GM21786 (cell line): ENCODE data around the gene MYF5.
"Not testable (repeated sequence)": the region's sequence is repeated elsewhere in the genome, so short reads cannot be mapped to it uniquely, and the experiment has no call there.

ENCODE experiments used
- ATAC-seq: cut with Tn5 transposase; IDR thresholded peaks from one replicate; pipeline ENCODE4 v1.9.1; 2021; ENCODE audit not compliant: unreplicated experiment

The MYF5 gene

DNA sequence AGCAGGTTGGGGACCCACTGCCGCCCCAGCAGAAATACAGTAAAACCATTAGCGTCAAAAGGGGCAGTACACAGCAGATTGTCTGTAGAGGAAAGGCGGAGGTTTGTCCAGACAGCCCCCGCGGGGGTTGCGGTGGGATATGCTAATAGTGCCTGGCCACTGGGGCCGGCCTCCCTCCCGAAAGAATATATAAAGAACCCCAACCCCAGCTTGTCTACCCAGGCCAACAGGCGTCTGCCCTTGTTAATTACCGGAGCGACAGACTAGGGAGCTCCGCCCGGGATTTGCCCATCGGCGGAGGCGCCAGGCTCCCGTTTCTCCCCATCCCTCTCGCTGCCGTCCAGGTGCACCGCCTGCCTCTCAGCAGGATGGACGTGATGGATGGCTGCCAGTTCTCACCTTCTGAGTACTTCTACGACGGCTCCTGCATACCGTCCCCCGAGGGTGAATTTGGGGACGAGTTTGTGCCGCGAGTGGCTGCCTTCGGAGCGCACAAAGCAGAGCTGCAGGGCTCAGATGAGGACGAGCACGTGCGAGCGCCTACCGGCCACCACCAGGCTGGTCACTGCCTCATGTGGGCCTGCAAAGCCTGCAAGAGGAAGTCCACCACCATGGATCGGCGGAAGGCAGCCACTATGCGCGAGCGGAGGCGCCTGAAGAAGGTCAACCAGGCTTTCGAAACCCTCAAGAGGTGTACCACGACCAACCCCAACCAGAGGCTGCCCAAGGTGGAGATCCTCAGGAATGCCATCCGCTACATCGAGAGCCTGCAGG, at the start of gene MYF5:
Gene MYF5 (plus strand): TSS at position 217 of the 774 bp plus-strand sequence. CDS start 152 bp downstream, at position 369.
- no peak for ATAC-seq

DNA sequence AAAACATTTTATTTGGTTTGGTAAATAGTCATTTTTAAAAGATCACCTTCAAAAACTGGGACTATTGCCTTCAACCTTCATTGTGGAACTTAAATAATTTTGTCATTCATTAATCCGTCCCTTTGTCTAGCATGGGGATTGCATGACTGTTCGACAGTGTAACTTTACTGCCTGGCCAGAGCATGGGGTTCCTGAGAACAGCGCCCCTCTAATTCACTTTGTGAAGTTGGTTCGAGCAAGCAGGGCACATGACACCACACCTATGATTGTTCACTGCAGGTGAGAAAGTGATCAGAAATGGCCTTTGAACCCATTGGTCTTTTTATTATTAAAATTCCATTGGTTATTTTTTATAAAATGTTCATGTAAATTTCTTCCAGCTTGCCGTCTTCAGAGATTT, 46.5 kb upstream of the MYF5 start:
- no peak for ATAC-seq

DNA sequence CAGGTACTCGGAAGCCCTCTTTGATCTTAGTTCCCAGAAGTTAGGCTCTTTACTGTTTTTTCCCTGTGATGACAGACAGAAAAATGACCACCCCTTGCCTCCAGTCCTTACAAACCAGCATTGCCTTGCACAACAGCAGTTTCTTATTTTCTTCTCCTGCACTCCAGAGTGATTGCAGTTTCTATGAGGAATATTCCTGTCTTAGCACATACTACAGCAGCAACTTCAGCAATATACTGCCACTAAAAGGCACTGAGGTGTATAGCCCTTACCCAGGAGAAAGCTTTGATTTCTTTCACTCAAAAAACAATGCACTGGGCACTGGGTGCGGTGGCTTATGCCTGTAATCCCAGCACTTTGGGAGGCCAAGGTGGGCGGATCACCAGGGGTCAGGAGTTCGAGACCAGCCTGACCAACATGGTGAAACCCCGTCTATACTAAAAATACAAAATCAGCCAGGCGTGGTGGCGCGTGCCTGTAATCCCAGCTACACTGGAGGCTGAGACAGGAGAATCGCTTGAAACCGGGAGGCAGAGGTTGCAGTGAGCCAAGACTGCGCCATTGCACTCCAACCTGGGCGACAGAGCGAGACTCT, 40.6 kb upstream of the MYF5 start:
- ATAC-seq: not testable (repeated sequence)

DNA sequence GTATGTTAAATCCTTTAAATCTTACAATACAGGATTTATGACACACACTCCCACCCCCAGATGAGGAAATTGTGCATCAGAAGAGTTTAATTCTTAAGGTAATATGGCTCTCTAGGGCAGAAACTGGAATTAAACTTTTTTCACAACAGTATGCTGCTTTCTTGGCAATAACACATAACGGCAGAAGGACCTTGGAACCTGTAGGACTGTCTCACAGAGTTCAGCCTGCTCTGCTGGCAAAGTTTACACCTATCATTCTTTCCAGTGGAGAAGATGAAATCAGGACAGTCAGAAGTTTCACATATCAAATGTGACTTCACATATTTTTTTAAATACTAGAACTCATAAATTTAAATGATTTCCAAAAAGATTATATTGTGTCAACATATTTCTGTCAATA, 39.9 kb upstream of the MYF5 start:
- no peak for ATAC-seq

DNA sequence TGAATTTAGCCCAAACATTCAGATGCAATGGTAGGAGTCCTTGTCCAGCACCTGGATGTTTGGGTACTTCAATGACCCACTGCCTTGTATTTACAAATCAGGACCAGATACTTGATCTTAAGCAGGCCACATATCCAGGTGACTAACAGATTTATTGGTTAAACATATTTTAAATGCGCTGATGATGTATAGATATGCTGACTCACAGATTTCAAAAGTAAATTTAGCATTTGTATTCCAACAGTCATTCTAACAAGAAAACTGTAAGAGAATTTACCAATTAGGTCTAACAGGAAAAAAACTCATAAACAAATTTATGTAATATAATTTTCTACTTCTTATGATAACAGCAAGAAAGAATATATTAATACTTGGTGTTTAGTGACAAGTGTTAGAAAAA, 38.7 kb upstream of the MYF5 start:
- ATAC-seq: no peak

DNA sequence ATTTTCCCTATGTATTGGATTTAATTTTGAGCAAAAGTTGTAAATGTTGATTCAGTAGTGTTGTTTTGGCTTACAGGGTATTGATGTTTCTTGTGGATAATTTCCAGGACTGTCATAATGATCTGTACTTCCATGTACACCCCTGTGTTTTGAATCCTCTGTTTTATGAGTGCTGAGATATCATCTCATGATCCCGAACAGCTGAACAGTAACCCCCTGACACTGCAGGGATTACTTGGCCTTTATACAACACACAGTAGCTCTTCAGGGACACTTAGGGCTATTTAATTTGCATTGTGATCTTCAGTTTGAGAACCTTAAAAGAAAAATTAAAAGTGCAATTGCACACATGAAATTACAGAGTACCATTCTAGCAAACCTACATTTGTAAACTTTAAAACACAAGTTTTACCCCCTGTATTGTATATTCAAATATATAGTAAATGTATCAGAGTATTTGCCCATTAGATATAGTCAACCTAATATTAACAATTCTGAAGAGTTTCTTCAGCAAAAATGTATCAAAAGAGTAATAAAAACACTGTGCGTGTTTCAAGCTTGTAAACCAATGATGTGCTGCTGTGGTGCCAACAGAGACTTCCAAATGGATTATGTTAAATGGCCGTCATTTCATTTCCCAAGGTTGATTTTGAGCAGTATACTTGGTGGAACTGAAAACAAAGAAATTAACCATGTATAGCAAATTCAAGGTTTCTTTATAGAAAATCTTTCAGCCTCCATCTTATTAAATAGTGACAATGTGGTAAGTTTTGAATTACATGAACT, 37.2 kb upstream of the MYF5 start:
- ATAC-seq: no peak

DNA sequence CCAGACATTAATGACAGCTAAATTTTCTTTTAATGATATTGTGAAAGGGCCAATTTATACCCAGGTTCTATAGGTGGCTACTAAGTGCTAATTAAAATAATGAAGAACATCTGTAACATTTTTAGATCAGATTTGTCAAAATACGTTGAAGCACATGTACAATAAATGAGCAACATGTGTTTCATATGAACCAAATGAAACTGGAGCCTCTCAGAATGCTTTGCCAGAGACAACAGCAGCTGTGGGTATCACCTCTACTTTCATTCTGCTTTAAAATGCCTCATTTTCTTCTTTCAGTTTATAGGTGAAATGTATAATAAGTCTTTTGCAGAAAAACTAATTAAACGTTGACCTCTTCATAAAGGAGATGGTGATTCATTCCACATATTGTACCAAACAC, 35.4 kb upstream of the MYF5 start:
- ATAC-seq: peak; percentile 71

DNA sequence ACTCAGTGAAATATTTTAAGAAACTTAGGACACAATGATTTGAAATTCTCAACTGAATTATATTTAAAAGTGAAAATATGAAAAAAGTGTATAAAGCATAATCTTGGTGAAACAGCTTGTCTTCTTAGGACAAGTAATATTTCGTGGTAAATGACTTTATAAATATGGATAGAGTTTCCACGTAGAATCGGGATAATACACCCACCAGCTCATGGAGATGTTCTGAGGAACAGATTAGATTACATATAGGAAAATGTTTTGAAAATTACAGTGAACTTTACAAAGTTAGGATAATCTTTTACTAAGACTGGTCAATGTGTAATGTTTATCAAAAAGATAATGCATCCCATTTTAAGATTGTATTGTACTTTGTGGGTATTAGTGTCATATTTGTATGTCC, 34.9 kb upstream of the MYF5 start:
- no peak for ATAC-seq

DNA sequence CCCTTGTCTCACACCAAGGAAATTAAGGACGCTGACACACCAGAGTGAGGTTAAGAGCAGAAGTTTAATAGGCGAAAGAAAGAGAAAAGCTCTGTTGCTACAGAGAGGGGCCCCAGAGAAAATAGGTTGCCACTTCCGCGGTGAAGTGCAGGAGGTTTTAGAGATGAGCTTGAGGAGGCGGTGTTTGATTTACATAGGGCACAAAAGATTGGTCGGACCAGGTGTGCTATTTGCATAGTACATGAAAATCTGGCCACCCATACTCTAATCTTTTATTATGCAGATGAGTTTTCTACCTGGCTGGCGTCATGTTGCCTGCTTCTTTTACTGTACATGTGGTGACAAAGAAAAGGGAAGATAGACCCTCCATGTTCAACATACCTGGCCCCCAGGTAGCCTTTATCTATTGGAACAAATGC, 32.6 kb upstream of the MYF5 start:
- ATAC-seq: no peak

DNA sequence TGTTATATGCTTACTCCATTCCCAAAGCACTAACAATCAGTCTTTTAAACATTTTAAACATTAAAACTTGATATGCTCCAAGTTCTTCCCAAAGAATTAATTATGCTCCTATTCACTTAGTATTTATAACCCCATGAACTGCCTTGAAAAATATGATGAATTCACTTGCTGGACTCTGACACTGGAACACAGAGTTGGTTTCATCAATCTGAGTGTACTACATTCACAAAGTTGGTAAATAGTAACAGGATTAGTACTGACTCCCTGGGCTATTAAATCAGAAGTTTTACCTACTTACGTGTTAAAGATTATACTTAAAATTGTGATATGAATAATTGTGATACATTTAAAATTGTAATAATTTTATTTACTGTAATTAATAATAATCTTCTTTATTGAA, 26.6 kb upstream of the MYF5 start:
- ATAC-seq: no peak

DNA sequence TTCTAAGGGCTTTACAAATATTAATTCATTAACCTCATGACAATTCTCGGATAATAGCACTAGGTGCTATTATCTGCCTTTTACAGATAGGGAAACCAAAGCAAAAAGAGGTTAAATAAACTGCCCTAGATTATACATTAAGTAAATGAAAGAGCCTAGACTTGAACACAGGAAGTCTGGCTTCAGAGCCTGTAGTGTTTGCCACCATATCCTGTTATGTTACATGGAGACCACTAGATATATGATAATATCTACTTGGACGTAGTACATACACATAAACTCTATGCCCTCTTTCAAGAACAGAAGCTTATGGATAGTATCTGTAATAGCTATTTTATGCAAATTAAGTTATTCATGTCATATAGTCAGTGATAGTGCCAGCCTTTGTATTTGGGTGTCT, 26.2 kb upstream of the MYF5 start:
- no peak for ATAC-seq

DNA sequence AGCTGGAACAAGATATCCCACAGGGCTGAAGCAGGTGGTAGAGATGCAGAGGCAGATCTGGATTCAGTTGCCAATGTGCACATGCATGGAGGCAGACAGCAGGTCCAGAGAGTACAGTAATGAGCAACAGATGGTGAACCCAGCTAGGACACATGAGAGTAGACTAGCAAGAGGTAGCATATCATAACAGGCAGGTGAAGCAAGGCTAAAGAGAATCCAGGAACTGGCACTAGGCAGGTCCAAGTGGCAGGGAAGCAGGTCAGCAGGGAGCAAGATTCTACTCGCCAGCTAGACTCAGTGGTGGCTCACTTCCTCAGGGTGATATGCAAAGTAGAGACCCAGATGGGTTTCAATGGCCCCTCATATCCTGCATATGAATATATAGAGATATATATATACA, 24.6 kb upstream of the MYF5 start:
- ATAC-seq: no peak

DNA sequence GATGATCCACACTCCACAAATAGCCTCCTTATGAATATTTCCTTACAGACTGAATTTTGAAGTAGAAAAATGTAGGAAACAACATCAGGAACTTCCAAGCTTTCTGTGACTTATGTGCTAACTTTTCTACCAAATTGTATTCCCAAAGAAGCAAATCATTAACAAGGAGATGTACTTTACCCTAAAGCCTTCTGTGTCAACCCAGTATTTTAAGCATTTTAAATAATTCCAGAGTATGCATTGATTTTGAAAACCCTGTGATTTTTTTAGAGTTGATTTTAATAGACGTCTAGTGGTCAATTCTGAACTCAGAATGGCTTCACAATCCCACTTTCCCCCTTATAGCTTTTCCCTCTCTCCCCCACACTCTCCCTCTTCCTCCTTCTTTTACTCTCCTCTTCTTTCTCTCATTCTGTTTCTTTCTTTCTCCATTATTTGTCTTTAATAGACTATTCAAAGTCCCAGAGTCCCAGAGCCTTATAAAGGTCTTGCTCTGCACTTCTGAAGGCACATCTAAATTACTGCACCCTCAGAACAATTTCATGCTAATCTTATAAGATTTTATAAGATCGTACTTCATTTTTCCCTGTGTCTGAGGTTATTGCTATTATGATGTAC, 19.3 kb upstream of the MYF5 start:
- no peak for ATAC-seq

DNA sequence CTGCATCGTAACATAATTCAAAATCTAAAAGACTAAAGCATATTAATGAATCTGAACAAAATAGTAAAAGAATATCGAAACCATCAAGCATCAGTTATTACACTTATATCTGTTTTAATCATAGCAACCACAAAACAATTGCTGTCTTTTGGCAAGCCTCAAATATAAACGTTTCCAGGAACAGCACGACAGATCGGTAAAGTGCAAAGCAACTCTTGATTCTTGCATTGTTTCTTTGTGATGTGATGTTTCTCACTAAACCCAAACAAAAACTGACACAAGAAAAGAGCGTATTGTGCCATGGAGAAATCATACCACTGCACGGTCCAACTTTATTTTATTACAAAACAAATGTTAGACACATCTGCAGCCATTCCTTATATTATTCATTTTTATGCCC, 18.5 kb upstream of the MYF5 start:
- no peak for ATAC-seq

DNA sequence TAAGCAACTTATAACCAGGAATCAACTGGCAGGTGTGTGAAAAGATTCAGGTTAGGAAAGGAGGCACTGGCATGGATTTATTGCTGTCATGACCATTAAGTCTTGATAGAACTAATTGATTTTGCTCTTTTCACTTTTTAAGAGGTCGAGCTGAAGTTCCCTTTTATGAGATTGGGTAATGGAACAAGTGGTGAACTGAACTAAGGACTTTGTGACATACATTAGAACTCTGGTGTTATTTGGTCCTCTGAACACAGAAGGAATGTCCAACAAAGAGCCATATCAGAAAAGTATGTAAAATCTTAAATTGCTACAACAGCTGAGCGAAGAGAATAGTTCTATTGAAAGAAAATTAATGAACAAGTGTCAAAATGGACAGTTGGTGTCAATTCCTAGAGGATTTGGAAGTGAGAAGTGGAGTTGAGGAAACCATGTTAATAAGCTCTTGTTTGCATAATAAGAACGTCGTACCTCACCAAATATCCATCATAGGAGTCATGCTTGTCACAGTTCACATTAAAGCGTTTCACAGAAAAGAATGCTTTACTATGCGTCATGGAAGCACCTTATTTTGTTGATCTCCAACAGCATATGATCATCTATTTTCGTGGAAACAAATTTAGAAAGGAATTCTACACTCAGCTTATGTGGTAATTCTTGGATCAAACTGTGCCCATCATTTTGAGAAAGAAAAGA, 17.7 kb upstream of the MYF5 start:
- no peak for ATAC-seq

DNA sequence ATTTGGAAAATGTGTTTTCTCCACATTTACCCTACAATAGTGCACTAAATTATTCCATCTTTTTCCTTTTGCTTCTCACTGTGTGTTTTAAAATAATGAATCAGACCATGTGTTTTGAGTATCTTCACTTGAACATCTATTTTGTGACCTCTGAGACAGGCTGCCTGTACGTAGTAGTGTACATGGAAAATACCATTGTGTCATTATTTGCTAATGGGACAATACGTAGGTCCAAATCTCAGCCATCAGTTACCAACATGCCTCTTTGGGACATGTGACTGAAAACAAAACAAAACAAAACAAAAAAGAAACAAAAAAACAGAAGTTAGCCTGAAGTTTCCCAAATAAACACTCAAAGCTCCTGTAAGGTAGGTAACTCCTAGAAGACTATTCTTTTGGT, 16.4 kb upstream of the MYF5 start:
- no peak for ATAC-seq

DNA sequence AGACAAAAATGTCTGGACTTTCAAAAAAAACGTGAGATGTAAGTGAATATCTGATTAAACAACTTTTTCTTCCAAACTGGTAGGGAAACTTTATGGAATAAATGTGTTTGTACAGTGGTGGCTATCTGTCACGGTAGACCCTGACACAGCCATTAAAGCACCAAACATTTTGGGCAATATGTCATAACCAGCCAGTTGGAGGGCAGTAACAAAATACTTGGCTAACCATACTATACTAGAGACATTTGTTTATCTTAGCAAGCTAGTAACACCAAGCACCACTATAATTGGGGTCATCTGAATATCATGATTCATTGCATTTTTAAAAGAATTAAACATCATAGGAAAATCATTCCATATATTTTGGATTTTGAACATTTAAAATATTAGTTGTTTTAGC, 15.3 kb upstream of the MYF5 start:
- no peak for ATAC-seq

DNA sequence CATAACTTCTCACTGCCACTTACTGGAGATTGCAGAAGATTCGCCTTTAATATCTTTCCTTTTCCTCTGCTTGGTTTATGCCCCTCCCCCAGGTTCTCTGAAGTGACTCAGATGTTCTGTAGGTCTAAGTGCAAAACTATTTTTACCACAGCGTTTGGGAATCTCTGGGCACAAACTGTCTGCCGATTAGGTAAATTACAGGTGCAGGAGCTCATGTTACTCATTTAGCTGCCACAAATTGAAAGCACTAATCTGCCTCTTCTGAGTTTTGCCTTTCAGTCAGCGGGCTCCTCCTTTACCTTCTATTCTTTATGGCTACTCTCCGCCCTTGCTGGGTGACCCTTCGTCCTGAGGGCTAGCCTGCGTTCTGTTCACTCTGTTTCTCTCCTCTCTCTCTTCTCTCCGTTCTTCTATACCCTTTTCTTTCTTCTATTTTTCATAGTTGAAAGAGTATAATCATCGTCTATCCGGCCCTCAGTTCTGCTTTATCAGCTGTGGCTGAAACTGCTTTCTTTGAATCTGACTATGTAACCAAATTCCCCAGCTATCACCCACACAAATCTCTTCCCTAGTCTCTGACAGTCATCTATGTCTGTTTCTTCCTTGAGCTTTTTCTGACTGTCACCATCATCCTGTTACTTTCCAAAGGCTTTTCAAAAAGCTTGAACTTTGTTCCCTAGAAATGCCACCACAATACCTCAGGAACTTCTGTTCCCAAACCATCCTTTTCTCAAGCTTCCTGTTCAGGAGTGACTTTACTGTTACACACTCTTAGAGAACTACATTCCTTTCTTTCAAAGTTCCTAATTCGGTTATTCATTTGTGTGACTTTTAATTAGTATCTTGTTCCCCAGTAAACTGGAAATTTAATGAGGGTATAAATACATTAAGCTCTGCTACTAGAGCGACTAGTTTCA, 13.6 kb upstream of the MYF5 start:
- peak; percentile 79 for ATAC-seq

DNA sequence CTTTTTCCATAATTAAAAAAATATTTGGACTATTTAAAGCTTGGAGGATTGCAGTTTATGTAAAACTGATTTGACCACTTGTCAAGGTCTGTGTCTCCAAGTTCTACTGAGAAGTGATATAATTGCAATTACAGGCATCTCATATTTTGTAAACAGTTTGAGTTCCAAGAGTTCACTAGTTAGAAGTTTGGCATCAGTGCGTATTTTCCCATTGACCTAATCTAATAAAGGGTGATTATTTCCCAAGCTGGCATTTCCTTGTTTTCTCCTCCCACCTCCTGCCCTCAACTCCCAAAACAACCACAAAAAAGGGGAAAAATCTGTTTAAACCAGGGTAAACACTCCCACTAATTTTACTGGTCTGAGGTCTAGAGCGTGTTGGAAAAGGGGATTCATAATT, 12.3 kb upstream of the MYF5 start:
- no peak for ATAC-seq
